KOPT-K1 (cell line): ENCODE measurements around the gene EEF2.
"Not testable (repeated sequence)": the region's sequence is repeated elsewhere in the genome, so short reads cannot be mapped to it uniquely, and the experiment has no call there.

ENCODE experiments used
- H3K27ac ChIP-seq: fragments of 200-600 bp; sonication (generic); 2 replicates; pipeline ENCODE4 v1.5.1; 2016; ENCODE audit warnings: antibody characterized with exemption, mild to moderate bottlenecking, low read depth, low read length; ENCODE audit not compliant: poor library complexity, severe bottlenecking
- H3K36me3 ChIP-seq: fragments of 200-600 bp; sonication (generic); 2 replicates; pipeline ENCODE4 v1.5.1; 2017; ENCODE audit warnings: antibody characterized with exemption, mild to moderate bottlenecking, low read length, moderate library complexity; ENCODE audit not compliant: insufficient read depth
- H3K9me3 ChIP-seq: fragments of 200-600 bp; sonication (generic); 2 replicates; pipeline ENCODE4 v1.5.1; 2017; ENCODE audit warnings: antibody characterized with exemption, low read length, mild to moderate bottlenecking; ENCODE audit not compliant: insufficient read depth, poor library complexity, severe bottlenecking

EEF2 gene

GRCh38 chr19:3954107-3954506 is 31.2 kb downstream of the EEF2 start:
- Histone ChIP-seq H3K36me3 (peaks cover 22% of the 10 kb centered on the region), H3K9me3 (no peaks in the 10 kb centered on the region), H3K27ac (no peak overlapping the region)

- not testable (repeated sequence) for H3K36me3 ChIP-seq, H3K9me3 ChIP-seq, H3K27ac ChIP-seq
Measured at GRCh38 chr19:3952755-3953276, 32.4 kb downstream of the EEF2 start.

GRCh38 chr19:3950871-3951861 is 34.1 kb downstream of the EEF2 start:
- H3K27ac ChIP-seq = no peak overlapping the region
- no peaks in the 10 kb centered on the region for H3K9me3 ChIP-seq

GRCh38 chr19:3949997-3950859 is 35.0 kb downstream of the EEF2 start:
- Histone ChIP-seq H3K27ac (no peak overlapping the region), H3K36me3 (no peaks in the 10 kb centered on the region), H3K9me3 (no peaks in the 10 kb centered on the region)

More at GRCh38 chr19:3950871-3951861, 34.1 kb downstream of the EEF2 start:
- no peaks in the 10 kb centered on the region; the same call in 1 of the 2 replicates for H3K36me3 ChIP-seq

- H3K9me3 ChIP-seq = no peaks in the 10 kb centered on the region
- H3K27ac ChIP-seq = no peak overlapping the region
- H3K36me3 ChIP-seq = no peaks in the 10 kb centered on the region
Measured at GRCh38 chr19:3949294-3949693, 36.0 kb downstream of the EEF2 start.

- not testable (repeated sequence) for H3K27ac ChIP-seq, H3K9me3 ChIP-seq, H3K36me3 ChIP-seq
Measured at GRCh38 chr19:3947316-3947933, 37.8 kb downstream of the EEF2 start.

GRCh38 chr19:3945838-3946237 is 39.4 kb downstream of the EEF2 start:
- H3K9me3 ChIP-seq = no peaks in the 10 kb centered on the region
- H3K27ac ChIP-seq = no peak overlapping the region
- H3K36me3 ChIP-seq = no peaks in the 10 kb centered on the region

- Histone ChIP-seq H3K9me3 (no peaks in the 10 kb centered on the region), H3K36me3 (no peaks in the 10 kb centered on the region), H3K27ac (no peak overlapping the region)
Measured at GRCh38 chr19:3944018-3944721, 41.1 kb downstream of the EEF2 start.

GRCh38 chr19:3942790-3943409 is 42.4 kb downstream of the EEF2 start:
- Histone ChIP-seq H3K9me3 (no peaks in the 10 kb centered on the region), H3K27ac (no peak overlapping the region), H3K36me3 (no peaks in the 10 kb centered on the region)

- H3K27ac ChIP-seq, H3K9me3 ChIP-seq, H3K36me3 ChIP-seq: not testable (repeated sequence)
Measured at GRCh38 chr19:3938300-3938950, 46.8 kb downstream of the EEF2 start.

GRCh38 chr19:3936506-3937442 is 48.5 kb downstream of the EEF2 start:
- no peak overlapping the region for H3K27ac ChIP-seq
- no peaks in the 10 kb centered on the region for H3K36me3 ChIP-seq
- no peaks in the 10 kb centered on the region for H3K9me3 ChIP-seq

- Histone ChIP-seq H3K9me3 (no peaks in the 10 kb centered on the region), H3K27ac (no peak within 1 kb of the TSS), H3K36me3 (no peaks in the 10 kb centered on the region)
Measured at GRCh38 chr19:3932931-3933810, 52.1 kb downstream of the EEF2 start, which contains the start of gene NMRK2. TSS of gene NMRK2 (plus strand) at chr19:3933069. CDS start at chr19:3933672, 603 bp downstream.
